Measurements from ENCODE around the gene LZTFL1. TPM values are rescaled to one million over a fixed set of nuclear protein-coding genes. Genes with fewer than 3 reads are reported as not detected.

Gene LZTFL1
- total RNA-seq, 4 donors from 2014 or later, result 6.4 to 14.3 (median 12.0) TPM

- no peak for TF ChIP-seq CTCF (IDR thresholded peaks at IDR 0.05)
- no peak for TF ChIP-seq POLR2A (IDR thresholded peaks at IDR 0.05)
- H3K36me3 ChIP-seq, result no peaks in the 10 kb centered on the region
- H3K4me1 ChIP-seq, result peaks cover 0 to 3% (median under 1%) of the 10 kb centered on the region in 3 donors
- no peak overlapping the region for H3K4me3 ChIP-seq
- DNase-seq, result no peak
- peaks cover 0 to 4% (median 0%) of the 10 kb centered on the region in 3 donors for H3K9me3 ChIP-seq
- peaks cover 0 to 42% (median 2%) of the 10 kb centered on the region in 4 donors for H3K27me3 ChIP-seq
- 65 to 76% methylated on average over 2 of the region's 2 CpGs for WGBS, 2 donors
- H3K27ac ChIP-seq, result no peak overlapping the region
- intact Hi-C loops (cut with DNase I), result no loop called here
These were observed 51.3 kb downstream of the LZTFL1 start for GRCh38 chr3:45790596-45790995.

- DNase-seq, result no peak
- Histone ChIP-seq H3K27ac (no peak overlapping the region), H3K4me3 (no peak overlapping the region), H3K4me1 (no peaks in the 10 kb centered on the region), H3K36me3 (no peaks in the 10 kb centered on the region), H3K9me3 (peaks cover 0 to 4% (median 0%) of the 10 kb centered on the region in 3 donors), H3K27me3 (peaks cover 0 to 29% (median 0%) of the 10 kb centered on the region in 4 donors)
- TF ChIP-seq CTCF (IDR thresholded peaks at IDR 0.05) (no peak), POLR2A (IDR thresholded peaks at IDR 0.05) (no peak)
- WGBS, 2 donors, result 77 to 79% methylated on average over 4 of the region's 4 CpGs
- intact Hi-C loops (cut with DNase I), result no loop called here
These were observed 52.6 kb downstream of the LZTFL1 start for GRCh38 chr3:45789235-45789812.

- Histone ChIP-seq H3K4me1 (no peaks in the 10 kb centered on the region), H3K9me3 (peaks cover 0 to 4% (median 0%) of the 10 kb centered on the region in 3 donors), H3K36me3 (no peaks in the 10 kb centered on the region), H3K4me3 (no peak overlapping the region), H3K27ac (no peak overlapping the region), H3K27me3 (peaks cover 0 to 14% (median 0%) of the 10 kb centered on the region in 4 donors)
- no peak for DNase-seq
- 90 to 100% methylated on average over 2 of the region's 2 CpGs for WGBS, 2 donors
- TF ChIP-seq POLR2A (IDR thresholded peaks at IDR 0.05) (no peak), CTCF (IDR thresholded peaks at IDR 0.05) (no peak)
- intact Hi-C loops (cut with DNase I), result no loop called here
These were observed 54.4 kb downstream of the LZTFL1 start for GRCh38 chr3:45787551-45787950.

- peaks cover 0 to 8% (median 0%) of the 10 kb centered on the region in 4 donors for H3K27me3 ChIP-seq
- H3K9me3 ChIP-seq, result peaks cover 0 to 4% (median 0%) of the 10 kb centered on the region in 3 donors
- intact Hi-C loops (cut with DNase I), result no loop called here
- no peaks in the 10 kb centered on the region for H3K36me3 ChIP-seq
- H3K27ac ChIP-seq, result no peak overlapping the region
- no peak overlapping the region for H3K4me3 ChIP-seq
- H3K4me1 ChIP-seq, result no peaks in the 10 kb centered on the region
- DNase-seq, result no peak
- TF ChIP-seq POLR2A (IDR thresholded peaks at IDR 0.05) (no peak), CTCF (IDR thresholded peaks at IDR 0.05) (no peak)
- 81 to 87% methylated on average over 4 of the region's 4 CpGs for WGBS, 2 donors
These were observed 55.0 kb downstream of the LZTFL1 start for GRCh38 chr3:45786801-45787495.

- DNase-seq, result no peak
- H3K36me3 ChIP-seq, result no peaks in the 10 kb centered on the region
- H3K4me1 ChIP-seq, result no peaks in the 10 kb centered on the region
- WGBS, 2 donors, result 81 to 83% methylated on average over 2 of the region's 3 CpGs
- H3K27ac ChIP-seq, result no peak overlapping the region
- intact Hi-C loops (cut with DNase I), result no loop called here
- no peak for TF ChIP-seq POLR2A (IDR thresholded peaks at IDR 0.05)
- no peak for TF ChIP-seq CTCF (IDR thresholded peaks at IDR 0.05)
- H3K27me3 ChIP-seq, result peaks cover 0 to 8% (median 0%) of the 10 kb centered on the region in 4 donors
- peaks cover 0 to 4% (median 0%) of the 10 kb centered on the region in 3 donors for H3K9me3 ChIP-seq
- no peak overlapping the region for H3K4me3 ChIP-seq
These were observed 56.2 kb downstream of the LZTFL1 start for GRCh38 chr3:45785605-45786150.

Data from esophagus squamous epithelium (tissue), 5 donors.